MM.1S (cell line): ENCODE data around the gene IGF1R.

Experiments used
- DNase-seq: peaks from one replicate; pipeline ENCODE4 v3.0.0-alpha.2; 2015
- H2AFZ ChIP-seq: fragments of 300-600 bp; sonication (generic); 2 replicates; pipeline ENCODE4 v1.6.0; 2016; ENCODE audit warnings: antibody characterized with exemption, low read length
- H3F3A ChIP-seq: fragments of 300-600 bp; sonication (generic); 2 replicates; pipeline ENCODE4 v1.6.1; 2016; ENCODE audit warnings: mild to moderate bottlenecking, antibody characterized with exemption, low read length, moderate library complexity, mixed read lengths; ENCODE audit not compliant: insufficient read depth
- H3K27ac ChIP-seq: fragments of 300-600 bp; sonication (generic); 2 replicates; pipeline ENCODE4 v1.5.1; 2016; ENCODE audit warnings: mild to moderate bottlenecking, low read length
- H3K27me3 ChIP-seq: fragments of 300-600 bp; sonication (generic); replicated peaks from 2 replicates; pipeline ENCODE4 v1.6.0; 2016; ENCODE audit warnings: low read length; ENCODE audit not compliant: insufficient read depth
- H3K36me3 ChIP-seq: fragments of 300-600 bp; sonication (generic); replicated peaks from 2 replicates; pipeline ENCODE4 v1.6.1; 2016; ENCODE audit warnings: mild to moderate bottlenecking, low read length, mixed read lengths; ENCODE audit not compliant: insufficient read depth
- H3K4me1 ChIP-seq: fragments of 300-600 bp; sonication (generic); 2 replicates; pipeline ENCODE4 v1.6.1; 2016; ENCODE audit warnings: low read length, mixed read lengths
- H3K4me2 ChIP-seq: fragments of 300-600 bp; sonication (generic); 2 replicates; pipeline ENCODE4 v1.6.0; 2016; ENCODE audit warnings: low read depth, low read length
- H3K4me3 ChIP-seq: fragments of 300-600 bp; sonication (generic); 2 replicates; pipeline ENCODE4 v1.5.1; 2016; ENCODE audit warnings: low read length, mixed read lengths
- H3K79me2 ChIP-seq: fragments of 300-600 bp; sonication (generic); 2 replicates; pipeline ENCODE4 v1.6.1; 2016; ENCODE audit warnings: mixed run types, low read length, mixed read lengths
- H3K9ac ChIP-seq: fragments of 300-600 bp; sonication (generic); 2 replicates; pipeline ENCODE4 v1.6.1; 2016; ENCODE audit warnings: low read length, mixed read lengths
- H3K9me2 ChIP-seq: fragments of 300-600 bp; sonication (generic); replicated peaks from 2 replicates; pipeline ENCODE4 v1.6.1; 2016; ENCODE audit warnings: mild to moderate bottlenecking, low read length, mixed read lengths; ENCODE audit not compliant: insufficient read depth
- H3K9me3 ChIP-seq: fragments of 300-600 bp; sonication (generic); replicated peaks from 2 replicates; pipeline ENCODE4 v1.6.1; 2016; ENCODE audit warnings: mild to moderate bottlenecking, low read length, mixed read lengths; ENCODE audit not compliant: insufficient read depth
- H4K20me1 ChIP-seq: fragments of 300-600 bp; sonication (generic); 2 replicates; pipeline ENCODE4 v1.6.1; 2016; ENCODE audit warnings: mild to moderate bottlenecking, low read length, moderate library complexity, mixed read lengths; ENCODE audit not compliant: insufficient read depth
- EZH2 ChIP-seq: fragments of 300-600 bp; sonication (generic); optimal IDR thresholded peaks from 2 replicates; pipeline ENCODE3; 2017; ENCODE audit warnings: low read depth, mild to moderate bottlenecking, antibody characterized with exemption, low read length, mixed read lengths
- EZH2phosphoT487 ChIP-seq: fragments of 300-600 bp; sonication (generic); IDR thresholded peaks from 2 replicates; pipeline ENCODE4 v1.6.1; 2018; ENCODE audit warnings: antibody characterized with exemption, low read length
- TF ChIP-seq, protein P1 (sequence below): fragments of 300-600 bp; sonication (generic); IDR thresholded peaks from 2 replicates; pipeline ENCODE4 v1.5.1; 2016; ENCODE audit warnings: antibody characterized with exemption, low read length, mixed read lengths

IGF1R gene

DNA sequence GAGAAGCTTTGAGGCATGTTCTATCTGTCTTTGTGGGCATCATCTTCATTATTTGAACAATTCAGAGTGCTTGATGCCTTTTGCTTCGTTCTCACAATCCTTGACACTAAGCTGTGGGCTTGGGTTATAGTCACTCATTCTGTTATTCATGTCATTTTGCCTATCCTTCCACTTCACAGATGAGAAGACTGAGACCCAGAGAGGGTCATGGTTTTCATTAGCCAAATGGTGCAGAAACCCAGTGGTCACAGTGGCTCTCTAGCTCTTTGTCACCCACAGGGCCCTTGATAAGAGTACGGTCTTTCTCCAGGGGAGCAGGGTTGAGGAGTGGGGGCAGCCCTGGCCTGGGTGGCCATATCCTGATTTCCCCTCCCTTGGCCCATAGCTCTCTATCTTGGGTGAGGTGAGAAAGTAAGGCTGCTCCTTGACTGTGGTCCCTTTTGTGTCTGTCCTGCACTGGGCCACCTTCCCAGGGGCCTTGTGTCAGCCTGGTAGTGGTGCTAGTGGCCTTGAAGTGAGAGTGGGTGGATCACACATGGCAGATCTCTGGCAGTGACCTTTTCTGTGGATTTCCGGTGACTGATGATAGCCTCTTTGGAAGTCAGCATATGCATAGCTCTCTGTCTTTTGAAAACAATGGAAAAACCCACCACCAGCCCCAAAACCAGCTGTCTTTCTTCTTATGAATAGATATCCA lies 130.1 kb downstream of the IGF1R start:
- DNase-seq, result no peak
- TF ChIP-seq EZH2phosphoT487, result no peak
- TF ChIP-seq, protein P1, sequence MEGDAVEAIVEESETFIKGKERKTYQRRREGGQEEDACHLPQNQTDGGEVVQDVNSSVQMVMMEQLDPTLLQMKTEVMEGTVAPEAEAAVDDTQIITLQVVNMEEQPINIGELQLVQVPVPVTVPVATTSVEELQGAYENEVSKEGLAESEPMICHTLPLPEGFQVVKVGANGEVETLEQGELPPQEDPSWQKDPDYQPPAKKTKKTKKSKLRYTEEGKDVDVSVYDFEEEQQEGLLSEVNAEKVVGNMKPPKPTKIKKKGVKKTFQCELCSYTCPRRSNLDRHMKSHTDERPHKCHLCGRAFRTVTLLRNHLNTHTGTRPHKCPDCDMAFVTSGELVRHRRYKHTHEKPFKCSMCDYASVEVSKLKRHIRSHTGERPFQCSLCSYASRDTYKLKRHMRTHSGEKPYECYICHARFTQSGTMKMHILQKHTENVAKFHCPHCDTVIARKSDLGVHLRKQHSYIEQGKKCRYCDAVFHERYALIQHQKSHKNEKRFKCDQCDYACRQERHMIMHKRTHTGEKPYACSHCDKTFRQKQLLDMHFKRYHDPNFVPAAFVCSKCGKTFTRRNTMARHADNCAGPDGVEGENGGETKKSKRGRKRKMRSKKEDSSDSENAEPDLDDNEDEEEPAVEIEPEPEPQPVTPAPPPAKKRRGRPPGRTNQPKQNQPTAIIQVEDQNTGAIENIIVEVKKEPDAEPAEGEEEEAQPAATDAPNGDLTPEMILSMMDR, result no peak
- no peak for TF ChIP-seq EZH2
- Histone ChIP-seq H3K36me3 (no peaks in the 10 kb centered on the region), H3K79me2 (peaks cover 59% of the 10 kb centered on the region), H3K4me3 (no peak overlapping the region), H3F3A (peaks cover 11% of the 10 kb centered on the region), H3K9ac (no peak overlapping the region), H3K9me2 (no peaks in the 10 kb centered on the region), H3K4me2 (no peak overlapping the region), H4K20me1 (no peaks in the 10 kb centered on the region), H3K9me3 (no peaks in the 10 kb centered on the region), H3K27me3 (no peaks in the 10 kb centered on the region), H3K4me1 (peaks cover 12% of the 10 kb centered on the region), H3K27ac (no peak overlapping the region), H2AFZ (no peak overlapping the region)

DNA sequence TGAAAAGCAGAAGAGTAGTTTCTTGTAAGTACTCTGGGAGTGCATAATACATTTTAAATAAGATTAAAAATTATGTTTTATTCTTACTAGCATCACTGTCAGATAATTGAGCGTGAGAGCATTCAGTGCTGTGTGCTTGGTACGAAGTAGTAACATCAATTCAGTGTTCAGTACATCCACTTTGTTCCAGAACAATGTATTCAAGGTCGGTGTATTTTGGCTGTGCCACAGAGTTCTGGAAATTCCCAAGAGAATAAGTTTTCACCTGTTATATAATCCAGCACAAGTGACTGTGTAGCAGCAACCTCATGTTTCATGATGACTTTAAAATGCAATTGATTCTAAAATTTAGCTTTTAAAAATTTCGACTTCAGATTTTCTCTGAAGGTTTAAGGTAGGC lies 130.6 kb downstream of the IGF1R start:
- peaks cover 12% of the 10 kb centered on the region for H3K4me1 ChIP-seq
- no peaks in the 10 kb centered on the region for H3K36me3 ChIP-seq
- no peak overlapping the region for H3K4me3 ChIP-seq
- no peak for DNase-seq
- TF ChIP-seq EZH2 (no peak), EZH2phosphoT487 (no peak)
- TF ChIP-seq, protein P1, result no peak
- H3K27ac ChIP-seq, result no peak overlapping the region
- H4K20me1 ChIP-seq, result no peaks in the 10 kb centered on the region
- no peaks in the 10 kb centered on the region for H3K27me3 ChIP-seq
- no peaks in the 10 kb centered on the region for H3K9me2 ChIP-seq
- no peak overlapping the region for H3K9ac ChIP-seq
- H2AFZ ChIP-seq, result no peak overlapping the region
- peaks cover 56% of the 10 kb centered on the region for H3K79me2 ChIP-seq
- H3K9me3 ChIP-seq, result no peaks in the 10 kb centered on the region
- H3K4me2 ChIP-seq, result no peak overlapping the region
- peaks cover 11% of the 10 kb centered on the region for H3F3A ChIP-seq

DNA sequence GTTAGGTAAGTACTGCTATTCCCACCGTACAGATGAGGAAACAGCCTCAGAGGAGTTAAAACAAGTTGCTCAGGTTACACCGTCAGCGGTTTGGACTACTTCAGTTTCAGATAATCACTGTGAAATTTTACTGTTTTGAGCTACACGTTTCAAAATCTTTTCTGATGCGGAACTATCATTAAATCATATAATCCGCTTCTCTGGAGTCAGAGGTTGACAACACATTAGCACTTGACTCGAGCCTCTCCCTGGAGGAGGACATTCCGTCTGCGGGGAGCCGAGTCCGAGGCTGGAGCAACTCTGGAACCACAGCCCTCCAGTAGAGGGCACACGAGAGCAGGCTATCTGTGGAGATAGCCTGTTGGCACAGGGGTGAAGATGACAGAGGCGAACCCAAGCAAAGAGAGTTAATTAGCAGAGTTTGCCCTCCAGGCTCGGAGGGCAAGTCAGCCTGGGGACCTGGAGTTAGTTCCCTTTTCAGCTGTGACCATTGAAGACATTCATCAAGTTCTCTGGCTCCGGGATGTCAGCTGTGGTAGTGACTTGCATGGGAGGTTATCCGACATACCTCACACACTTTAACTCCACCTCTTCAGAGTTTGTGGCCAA lies 131.2 kb downstream of the IGF1R start:
- no peak overlapping the region for H3K9ac ChIP-seq
- no peak overlapping the region for H3K27ac ChIP-seq
- peaks cover 11% of the 10 kb centered on the region for H3F3A ChIP-seq
- DNase-seq, result peak; percentile 67
- H3K4me1 ChIP-seq, result peaks cover 12% of the 10 kb centered on the region
- H3K36me3 ChIP-seq, result no peaks in the 10 kb centered on the region
- H3K4me2 ChIP-seq, result peak overlapping the region; percentile 18; the same call in 1 of the 2 replicates
- no peaks in the 10 kb centered on the region for H4K20me1 ChIP-seq
- H3K9me3 ChIP-seq, result no peaks in the 10 kb centered on the region
- no peak overlapping the region for H2AFZ ChIP-seq
- no peak overlapping the region for H3K4me3 ChIP-seq
- H3K27me3 ChIP-seq, result no peaks in the 10 kb centered on the region
- TF ChIP-seq, protein P1, result peak; percentile 97
- no peak for TF ChIP-seq EZH2
- no peak for TF ChIP-seq EZH2phosphoT487
- peaks cover 56% of the 10 kb centered on the region for H3K79me2 ChIP-seq
- no peaks in the 10 kb centered on the region for H3K9me2 ChIP-seq
